Activated T-helper 1 cell treated with Interleukin-2 at 50 U/mL for 16 hours (primary cell): ENCODE results near the gene GLT6D1.
"Not testable (repeated sequence)": the region's sequence is repeated elsewhere in the genome, so short reads cannot be mapped to it uniquely, and the experiment has no call there.

Source experiments
- DNase-seq: peaks from one replicate; pipeline ENCODE4 v3.0.0-alpha.2; 2020; ENCODE audit warnings: low read depth

The GLT6D1 gene, protein sequence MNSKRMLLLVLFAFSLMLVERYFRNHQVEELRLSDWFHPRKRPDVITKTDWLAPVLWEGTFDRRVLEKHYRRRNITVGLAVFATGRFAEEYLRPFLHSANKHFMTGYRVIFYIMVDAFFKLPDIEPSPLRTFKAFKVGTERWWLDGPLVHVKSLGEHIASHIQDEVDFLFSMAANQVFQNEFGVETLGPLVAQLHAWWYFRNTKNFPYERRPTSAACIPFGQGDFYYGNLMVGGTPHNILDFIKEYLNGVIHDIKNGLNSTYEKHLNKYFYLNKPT

DNA sequence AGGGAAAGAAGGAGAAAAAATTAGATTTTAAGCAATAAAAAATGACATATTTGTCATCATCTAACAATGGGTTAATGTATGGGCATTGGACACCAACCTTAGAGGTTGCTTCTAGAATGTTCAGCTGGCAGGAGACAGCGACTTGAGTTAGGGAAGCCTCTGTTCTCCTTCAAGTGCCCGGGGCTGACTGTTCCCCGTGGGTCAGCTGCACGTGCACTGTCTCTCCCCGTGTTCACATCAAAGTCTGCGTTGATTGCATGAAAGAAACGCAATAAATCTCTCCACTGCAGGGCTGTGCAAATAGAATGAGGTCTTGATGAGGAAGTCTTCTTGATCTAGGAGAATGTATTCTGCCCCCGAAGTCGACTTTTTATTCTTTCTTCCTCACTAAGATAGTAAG, at the start of gene GLT6D1:
Gene GLT6D1, minus strand, starts transcription at position 345 of the 400 bp plus-strand sequence. CDS start 353 bp downstream, outside the sequence.
- DNase-seq = no peak

DNA sequence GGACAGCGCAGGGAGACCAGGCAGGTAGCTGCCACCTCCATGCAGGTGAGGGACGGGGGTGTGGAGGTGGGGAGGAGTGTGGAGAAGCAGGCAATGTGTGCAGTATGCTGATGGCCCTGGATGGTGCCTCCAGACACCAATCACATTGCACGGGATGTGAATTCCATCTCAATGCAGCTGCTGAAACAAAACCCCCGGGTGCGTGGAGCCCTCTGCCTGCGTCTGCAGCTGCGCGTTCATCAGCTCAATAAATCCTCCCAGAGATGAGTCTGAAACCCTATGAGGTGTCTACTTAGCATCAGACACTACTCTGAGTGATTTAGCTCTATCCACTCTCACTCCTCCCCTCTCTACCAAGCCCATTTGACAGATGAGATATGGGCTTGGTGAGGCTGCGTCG, 49.7 kb upstream of the GLT6D1 start:
- DNase-seq = no peak

DNA sequence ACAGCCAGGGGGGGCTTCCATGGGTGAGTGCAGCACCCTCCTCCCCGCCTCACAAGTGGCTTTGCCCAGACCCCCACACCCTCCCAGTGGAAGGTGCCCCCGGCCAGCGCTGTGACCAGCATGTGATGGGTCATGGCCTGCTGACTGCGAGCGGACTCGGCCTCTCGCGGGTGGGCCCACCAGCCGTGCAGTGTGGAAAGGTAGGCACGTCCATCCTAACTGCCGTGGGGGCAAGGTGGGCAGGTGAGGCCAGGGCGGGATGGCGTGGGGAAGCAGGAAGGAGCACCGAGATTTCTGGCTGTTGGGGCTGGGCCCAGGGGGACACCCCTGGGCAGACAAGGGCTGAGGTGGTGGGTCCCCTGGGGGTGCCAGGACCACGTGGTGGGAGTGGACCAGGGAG, 47.9 kb upstream of the GLT6D1 start:
- no peak for DNase-seq

DNA sequence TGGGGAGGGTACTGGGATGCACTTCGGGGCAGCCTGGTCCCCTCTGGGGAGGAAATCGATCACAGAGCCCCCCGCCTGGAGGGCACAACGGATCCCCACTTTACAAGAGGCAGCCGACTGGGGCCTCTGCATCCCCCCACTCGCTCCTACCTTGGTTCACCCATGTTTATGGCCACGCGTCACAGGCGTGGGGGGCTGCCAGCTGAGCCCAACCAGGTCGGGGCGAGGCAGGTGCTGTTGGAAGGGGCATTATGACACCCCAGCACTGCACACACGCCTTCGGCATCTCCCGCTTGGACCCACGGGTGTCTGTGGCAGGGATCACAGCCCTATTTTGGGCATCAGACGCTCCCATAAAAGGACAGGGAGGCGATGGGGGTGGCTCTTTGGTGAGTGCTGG, 45.4 kb upstream of the GLT6D1 start:
- DNase-seq = no peak

DNA sequence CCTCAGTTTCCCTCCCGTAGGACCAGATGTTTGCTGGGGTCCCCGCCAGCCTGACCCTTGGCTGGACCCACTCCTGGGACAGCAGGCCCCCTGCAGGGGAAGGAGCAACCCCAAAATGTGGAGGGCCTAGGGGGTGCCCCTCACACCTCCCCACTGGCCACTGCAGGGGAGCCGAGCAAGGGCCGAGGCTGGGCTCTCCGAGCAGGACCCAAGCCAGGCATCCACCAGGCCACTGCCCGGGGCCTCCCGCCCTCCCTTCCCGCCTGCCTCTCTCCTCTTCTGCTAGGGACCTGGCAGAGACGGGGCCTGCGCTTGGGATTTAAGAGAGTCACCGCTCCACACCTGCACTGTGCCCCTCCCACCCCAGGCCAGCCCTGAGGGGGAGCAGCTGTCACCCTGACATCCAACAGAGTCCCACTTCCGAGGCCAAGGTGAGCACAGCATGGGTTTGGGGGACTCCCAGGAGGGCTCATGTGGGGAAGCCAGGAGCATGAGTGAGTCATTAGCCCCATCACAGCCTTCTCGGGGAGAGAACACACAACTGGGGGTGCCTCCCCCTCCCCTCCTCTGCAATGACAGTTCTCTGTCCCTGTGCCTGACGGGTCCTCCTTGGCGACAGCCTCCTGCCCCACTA, 44.2 kb upstream of the GLT6D1 start:
- DNase-seq = no peak

DNA sequence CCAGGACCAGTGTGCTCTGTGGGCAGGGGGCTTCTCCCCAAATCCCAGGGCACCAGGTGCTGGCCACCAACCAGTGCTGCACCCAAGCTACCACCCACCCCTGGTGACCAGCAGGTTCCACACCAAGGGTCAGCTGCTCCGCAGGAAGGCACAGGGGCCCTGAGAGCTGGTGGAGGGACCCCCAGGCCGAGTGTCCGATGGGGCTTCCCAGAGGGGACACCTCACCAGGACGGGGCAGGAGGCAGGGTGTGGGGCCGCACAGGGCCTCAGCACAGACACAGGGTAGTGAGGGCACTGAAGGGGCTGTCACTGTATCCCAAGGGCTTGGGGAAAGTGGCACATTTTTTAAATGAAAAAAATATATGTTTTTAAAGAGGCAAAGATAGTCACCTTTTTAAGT, 41.8 kb upstream of the GLT6D1 start:
- DNase-seq = no peak

DNA sequence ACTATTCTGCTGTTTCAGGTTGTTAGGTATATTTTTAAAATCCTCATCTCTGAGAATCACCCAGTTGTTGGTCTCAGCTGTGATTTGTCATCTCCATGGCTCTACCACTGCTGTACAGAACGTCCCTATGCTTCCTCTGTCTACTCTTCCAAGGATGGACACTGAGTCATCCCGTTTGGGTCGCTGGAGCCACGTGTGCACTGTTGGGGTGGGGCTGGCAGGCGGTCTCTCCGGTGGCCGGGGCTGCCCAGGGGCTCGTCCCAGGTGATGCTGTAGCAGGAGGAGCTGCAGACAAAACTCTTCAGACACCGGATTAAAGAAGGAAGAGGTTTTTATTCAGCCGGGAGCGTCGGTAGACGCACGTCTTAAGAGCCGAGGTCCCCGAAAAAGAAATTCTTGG, 40.7 kb upstream of the GLT6D1 start:
- no peak for DNase-seq

DNA sequence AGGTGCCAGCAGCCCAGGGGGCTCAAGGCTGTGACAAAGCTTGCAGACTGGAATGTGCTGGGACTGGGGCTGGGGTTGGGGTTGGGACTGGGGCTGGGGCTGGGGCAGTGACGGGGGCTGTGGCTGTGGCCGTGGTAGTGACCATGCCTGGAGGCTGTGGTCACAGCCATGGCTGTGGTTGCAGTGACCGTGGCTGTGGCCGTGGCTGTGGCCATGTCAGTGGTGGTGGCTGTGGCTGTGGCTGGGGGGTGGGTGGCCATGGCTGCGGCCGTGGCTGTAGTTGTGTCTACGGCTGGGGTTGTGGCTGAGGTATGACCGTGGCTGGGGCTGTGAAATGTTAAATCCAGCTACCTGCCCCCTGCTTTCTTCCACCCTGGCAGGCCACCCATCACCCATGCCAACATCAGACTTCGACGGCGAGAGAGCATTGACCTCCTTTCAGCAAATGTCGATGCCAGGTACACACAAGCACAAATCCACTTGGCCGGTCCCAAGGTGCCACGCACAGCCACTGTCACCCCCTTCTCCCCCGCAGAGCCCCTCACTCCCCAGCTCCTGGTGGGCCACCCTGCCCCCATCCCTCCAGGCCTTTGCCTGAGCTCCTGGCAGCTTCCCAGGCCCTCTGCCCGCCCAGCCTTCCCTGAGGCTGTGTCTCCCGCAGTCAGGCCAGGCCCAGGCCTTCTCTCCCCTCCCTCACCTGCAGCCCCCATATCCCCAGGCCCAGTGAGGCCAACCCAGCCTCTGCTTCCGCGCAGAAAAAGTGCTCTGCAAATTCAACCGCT, 39.1 kb upstream of the GLT6D1 start:
- no peak for DNase-seq

DNA sequence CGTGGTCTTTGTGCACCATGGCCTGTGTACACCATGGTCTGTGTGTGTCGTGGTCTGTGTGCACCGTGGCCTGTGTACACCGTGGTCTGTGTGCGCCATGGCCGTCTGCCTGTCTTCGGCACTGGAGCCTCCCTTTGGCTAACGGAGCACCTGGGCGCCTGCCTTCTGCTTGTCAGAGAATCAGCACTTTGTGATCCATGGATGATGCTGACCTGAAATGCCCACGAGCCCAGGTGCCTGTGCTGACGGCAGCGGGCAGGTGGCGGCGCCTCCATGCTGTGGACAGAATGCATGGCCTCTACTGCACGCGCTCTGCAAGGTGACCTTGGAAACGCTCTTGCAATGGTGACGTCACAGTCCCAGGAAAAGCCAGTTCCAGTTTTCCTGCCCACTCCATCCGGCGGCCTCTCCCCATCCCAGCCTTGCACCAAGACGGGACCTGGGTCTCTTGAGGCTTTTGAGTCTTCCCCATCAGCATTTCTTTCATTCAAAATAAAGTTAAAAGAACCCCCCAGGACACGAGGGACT, 38.4 kb upstream of the GLT6D1 start:
- no peak for DNase-seq

DNA sequence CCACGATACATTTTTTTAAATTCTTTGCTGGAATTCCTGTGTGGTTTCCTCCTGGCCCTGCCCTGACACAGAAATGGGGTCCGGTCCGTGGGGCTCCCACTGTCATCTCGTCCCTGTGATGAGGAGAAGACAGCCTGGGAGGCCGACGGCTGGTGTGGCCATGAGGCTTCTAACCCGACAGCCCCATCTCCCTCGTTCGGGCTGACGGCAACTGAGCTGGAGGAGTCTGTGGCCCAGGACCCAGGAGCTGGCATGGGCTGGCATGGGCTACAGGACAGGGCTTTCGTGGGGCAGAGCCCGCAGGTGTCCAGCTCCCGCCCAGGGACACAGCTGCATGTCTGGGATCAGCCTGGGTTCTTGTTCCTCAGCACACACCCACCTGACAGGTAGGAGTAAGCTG, 37.6 kb upstream of the GLT6D1 start:
- no peak for DNase-seq

DNA sequence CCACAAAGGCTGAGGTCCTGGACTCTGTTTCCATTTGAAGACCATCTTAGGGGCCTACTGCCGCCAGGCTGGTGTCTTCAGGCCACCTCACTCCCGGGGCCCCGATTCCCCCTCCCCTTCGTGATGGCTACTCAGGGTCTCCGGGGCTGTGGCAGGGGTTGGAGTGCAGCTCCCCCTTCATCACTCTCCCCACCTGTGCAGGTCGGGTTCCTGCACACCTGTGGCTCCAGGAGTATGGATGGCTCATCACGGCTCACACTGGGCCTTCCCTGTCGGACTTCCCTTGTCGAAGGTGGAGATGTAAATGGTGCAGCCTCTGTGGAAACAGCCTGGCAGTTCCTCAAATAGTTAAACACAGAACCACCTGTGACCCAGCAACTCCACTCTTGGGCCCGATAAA, 35.6 kb upstream of the GLT6D1 start:
- no peak for DNase-seq

DNA sequence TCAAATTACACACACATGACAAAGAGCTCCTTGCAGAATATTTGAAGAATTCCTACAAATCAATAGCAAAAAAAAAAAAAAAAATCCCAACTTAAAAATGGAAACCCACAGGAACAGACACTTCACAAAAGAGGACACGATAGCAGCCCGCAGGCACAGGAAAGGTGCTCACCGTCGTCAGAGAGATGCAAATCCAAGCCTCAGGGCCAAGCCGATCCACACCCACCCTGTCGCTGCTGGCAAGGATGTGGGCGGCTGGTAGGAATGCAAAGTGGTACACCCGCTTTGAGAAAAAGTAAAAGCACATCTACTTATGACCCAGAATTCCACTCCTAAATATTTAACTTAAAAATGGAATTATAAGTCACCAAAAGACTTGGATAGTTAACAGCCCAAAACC, 34.6 kb upstream of the GLT6D1 start:
- DNase-seq = no peak

DNA sequence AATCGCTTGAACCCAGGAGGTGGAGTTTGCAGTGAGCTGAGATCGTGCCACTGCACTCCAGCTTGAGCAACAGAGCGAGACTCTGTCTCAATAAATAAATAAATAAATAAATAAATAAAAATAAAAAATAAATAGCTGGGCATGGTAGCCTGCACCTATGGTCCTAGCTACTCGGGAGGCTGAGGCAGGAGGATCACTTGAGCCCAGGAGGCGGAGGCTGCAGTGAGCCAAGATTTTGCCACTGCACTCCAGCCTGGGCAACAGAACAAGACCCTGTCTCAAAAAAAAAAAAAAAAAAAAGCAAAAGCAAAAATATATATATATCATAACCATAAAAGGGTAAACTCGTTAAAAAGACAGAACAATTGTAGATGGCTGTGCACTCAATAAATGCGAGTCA, 33.4 kb upstream of the GLT6D1 start:
- not testable (repeated sequence) for DNase-seq

DNA sequence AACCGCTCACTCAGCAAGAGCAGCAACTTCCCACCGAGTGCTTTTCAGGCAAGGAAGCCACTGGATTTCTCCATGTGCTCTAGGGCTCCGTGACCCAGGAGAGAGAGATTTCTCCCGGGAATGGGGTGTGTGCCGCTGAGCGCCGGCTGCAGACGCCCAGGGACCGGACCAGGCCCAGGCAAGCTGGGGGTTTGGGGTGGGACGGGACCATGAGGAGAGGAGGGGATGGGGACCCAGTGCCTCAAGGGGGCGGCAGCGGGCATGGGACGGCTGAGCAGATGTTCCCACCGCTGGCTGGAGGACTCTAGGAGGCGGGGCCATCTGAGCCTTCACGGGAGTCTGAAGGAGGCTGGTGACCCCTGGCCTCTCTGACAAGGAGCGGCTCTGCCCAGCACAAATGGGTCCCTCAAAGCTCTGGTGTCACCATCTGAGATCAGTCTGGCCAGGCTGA, 32.3 kb upstream of the GLT6D1 start:
- no peak for DNase-seq

DNA sequence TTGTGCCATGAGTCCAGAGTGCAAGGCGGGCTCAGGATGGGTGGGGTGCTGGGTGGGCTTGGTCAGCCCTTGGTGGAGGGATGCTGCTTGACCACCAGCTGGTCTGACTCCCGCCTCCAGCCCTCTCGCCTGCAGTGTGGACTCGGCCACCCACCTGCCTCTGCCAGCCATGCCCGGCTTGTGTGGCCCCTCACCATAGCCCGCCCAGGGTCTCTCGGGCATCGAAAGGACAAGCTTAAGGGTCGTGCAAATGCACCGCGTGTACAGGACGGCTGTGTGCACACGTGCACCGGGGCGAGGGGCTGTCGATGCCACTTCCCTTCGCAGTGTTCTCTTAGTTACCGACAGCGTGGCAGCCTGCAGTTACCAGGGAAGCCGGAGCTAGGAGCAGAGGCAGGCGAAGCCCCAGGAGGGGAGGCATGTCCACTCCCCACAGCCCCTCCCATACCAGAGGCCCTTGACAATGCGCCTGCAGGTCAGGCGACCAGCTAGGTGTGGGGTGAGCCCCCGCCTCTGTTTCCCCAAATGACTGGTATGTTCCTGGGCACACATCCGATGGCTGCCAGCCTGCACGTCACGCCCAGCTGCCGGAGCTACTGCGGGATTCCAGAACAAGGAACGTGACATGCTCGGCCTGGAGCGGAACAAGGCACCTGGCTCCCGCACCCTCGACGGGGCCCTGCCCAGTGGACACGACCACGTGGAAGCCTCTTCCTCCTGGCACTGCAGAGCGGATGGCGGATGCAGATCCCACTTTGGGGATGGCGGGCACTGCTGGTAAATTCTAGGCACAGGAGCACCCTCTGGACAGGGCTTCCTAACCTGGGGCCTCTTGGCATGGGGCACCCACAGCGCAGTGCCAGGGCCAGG, 31.6 kb upstream of the GLT6D1 start:
- DNase-seq = no peak

DNA sequence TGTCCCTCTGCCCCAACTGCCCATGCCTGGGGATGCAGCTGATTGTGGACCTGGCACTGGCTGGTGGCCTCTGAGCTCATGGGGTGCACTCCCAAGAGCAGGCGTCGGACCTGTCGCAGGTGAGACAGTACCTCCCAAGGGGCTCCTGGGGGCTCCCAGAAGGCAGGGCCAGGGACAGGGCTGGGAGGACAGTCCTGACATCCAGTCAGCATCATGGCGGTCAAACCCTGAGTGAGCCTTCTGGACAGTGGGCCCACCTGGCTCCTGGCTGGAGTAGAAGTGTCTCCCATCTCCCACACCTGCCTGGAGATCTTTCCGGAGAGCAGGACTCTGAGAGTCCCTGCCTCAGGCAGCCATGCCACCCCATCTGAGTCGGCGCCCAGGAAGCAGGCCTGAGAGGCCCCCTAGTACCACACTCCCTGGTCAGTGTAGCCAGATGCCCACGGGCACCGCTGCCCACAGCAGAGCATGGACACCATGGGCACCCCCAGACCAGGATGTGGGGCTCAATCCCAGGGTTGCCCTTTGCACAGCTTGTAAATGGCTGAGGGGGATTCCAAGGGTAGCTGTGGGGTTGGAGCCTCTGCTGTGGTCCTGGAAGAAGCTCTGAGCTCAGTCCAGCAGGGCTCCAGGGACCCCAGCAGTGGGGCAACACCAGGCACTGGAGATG, 30.4 kb upstream of the GLT6D1 start:
- no peak for DNase-seq

DNA sequence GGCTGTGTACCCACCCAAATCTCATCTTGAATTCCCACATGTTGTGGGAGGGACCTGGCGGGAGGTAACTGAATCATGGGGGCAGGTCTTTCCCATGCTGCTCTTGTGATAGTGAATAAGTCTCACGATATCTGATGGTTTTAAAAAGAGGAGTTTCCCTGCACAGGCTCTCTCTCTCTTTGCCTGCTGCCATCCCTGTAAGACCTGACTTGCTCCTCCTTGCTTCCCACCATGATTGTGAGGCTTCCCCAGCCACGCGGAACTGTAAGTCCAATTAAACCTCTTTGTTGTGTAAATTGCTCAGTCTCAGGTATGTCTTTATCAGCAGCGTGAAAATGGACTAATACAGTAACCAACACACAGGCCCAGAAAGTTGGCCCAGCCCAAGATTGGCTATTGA, 29.7 kb upstream of the GLT6D1 start:
- not testable (repeated sequence) for DNase-seq

DNA sequence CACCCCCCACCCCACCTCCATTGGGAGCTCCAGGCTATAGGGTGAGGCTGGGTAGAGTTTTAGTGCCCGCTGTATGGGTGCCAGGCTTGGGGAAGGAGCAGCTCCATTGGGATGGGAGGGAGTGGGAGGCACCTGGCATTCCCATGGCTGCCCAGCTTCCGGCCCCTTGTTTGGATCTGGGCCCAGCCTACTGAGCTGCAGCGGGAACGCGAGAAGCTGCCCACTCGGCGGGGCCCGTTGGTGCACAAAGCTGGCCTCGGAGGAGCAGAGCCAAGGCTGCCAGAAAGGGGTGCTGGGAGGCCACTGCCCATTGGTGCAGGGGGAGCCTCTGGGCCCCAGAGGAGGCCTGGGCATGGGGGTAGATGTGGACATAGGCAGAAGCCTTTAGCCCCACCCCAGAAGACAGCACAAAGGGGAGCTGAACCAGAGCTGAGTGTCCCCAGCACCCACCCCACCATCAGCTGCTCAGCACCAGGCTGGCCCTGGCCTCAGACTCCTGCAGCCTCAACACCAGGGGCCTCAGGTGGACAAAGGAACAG, 28.2 kb upstream of the GLT6D1 start:
- no peak for DNase-seq

DNA sequence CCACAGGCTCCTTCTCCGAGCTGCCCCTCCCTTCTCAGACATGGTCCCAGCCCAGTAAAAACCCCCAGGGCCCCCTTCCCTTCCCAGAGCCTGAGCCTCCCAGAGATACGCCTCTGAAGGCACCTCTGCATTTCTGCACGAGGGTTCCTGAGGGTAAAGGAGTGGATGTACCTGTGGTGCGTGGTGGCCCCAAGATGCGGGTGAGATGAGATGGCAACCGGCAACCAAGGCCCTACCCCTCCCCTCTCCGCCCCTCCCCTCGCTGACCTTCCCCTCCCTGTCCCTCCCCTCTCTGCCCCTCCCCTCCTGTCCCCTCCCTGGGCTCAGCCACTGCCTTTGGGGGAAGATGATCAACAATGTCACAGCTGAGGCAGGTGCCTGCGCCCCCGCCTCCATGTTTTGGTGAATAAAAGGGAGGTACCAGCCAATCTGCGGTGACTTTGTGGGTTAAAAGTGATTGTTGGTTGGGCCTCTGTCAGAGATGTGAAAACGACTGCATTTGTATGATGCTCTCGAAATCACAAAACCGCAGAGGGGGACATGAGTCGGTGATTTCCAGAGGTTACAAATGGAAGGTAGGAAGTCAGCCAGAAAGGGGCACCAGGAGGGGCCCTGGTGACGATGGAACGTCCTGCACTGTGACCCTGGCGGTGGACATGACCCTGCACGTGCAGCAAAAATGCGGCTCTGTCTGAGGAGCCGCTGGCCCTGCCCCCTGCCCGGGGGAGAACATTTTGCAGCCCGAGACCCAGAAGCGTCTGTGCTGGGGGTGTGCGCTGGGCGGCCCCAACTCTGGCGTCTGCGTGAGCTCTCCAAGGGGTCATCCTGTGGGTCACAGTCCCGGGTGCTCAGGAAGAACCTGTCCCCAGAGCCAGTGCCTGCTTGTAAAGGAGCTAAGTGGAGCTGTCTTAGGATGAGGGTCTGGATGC, 27.5 kb upstream of the GLT6D1 start:
- no peak for DNase-seq

DNA sequence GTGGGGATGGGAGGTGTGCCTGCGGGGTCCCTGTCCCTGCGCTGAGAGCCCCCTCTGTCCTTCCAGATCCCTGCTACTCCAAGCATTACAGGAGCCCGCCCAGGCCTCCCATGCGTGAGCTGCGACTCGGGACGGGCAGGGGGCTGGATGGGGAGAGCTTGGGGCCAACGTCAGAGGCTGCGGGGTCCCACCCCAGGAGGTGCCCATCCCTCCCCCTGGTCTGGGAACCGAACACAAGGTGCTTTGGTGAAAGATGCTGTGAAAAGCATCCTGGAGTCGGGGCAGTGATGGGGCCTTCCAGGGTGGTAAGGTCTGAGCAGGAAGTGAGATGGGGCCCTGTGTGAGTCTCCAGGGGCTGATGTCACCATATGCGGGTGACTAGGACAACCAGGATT, 26.5 kb upstream of the GLT6D1 start:
- DNase-seq = no peak
